ENCODE data around the gene ADORA2B.

ADORA2B gene

GRCh38 chr17:15999141-15999973, 54.4 kb downstream of the ADORA2B start, which contains the start of the genes TTC19 and ZSWIM7 (continued):
- TF ChIP-seq ZNF626 (tag by site-specific recombination; IDR thresholded peaks at IDR 0.05) (0 out of 2 replicates have a peak, but pooled peaks have one; percentile 29), ZNF549 (tag by site-specific recombination; IDR thresholded peaks at IDR 0.05) (no peak), ZSCAN5A (tag by site-specific recombination; IDR thresholded peaks at IDR 0.05) (peak; percentile 91), BCL11B (tag by site-specific recombination; IDR thresholded peaks at IDR 0.05; ENCODE audit: low read depth) (peak; percentile 80; the same call in 1 of the 2 replicates), ZNF654 (tag by site-specific recombination; IDR thresholded peaks at IDR 0.05; ENCODE audit: low read depth) (no peak), ZNF501 (tag by site-specific recombination; IDR thresholded peaks at IDR 0.05) (peak; percentile 90), ZNF645 (tag by site-specific recombination; IDR thresholded peaks at IDR 0.05) (no peak), ZNF544 (tag by site-specific recombination; IDR thresholded peaks at IDR 0.05) (no peak), ZNF391 (tag by site-specific recombination; IDR thresholded peaks at IDR 0.05; ENCODE audit: borderline replicate concordance, low read depth) (peak; percentile 86; the same call in 1 of the 2 replicates), ZNF121 (tag by site-specific recombination; IDR thresholded peaks at IDR 0.05) (no peak), ZNF664 (tag by site-specific recombination; IDR thresholded peaks at IDR 0.05) (0 out of 2 replicates have a peak, but pooled peaks have one; percentile 1), ZNF10 (tag by site-specific recombination; IDR thresholded peaks at IDR 0.05) (peak; percentile 41; the same call in 1 of the 2 replicates), ZNF37A (tag by site-specific recombination; IDR thresholded peaks at IDR 0.05) (no peak), ZNF292 (tag by site-specific recombination; IDR thresholded peaks at IDR 0.05; ENCODE audit: borderline replicate concordance, low read depth) (no peak), KLF17 (tag by site-specific recombination; IDR thresholded peaks at IDR 0.05) (peak; percentile 98), ZNF394 (tag by site-specific recombination; IDR thresholded peaks at IDR 0.05; ENCODE audit: borderline replicate concordance) (peak; percentile 81; the same call in 1 of the 2 replicates), ZNF302 (tag by site-specific recombination; IDR thresholded peaks at IDR 0.05; ENCODE audit: low read depth) (no peak), ZNF214 (tag by site-specific recombination; IDR thresholded peaks at IDR 0.05; ENCODE audit: borderline replicate concordance) (no peak), HIC1 (tag by site-specific recombination; IDR thresholded peaks at IDR 0.05) (peak; percentile 97), ZNF571 (tag by site-specific recombination; IDR thresholded peaks at IDR 0.05) (no peak), ZNF518A (tag by site-specific recombination; conservative IDR thresholded peaks at IDR 0.05; ENCODE audit: low read depth) (no peak; the same call in 1 of the 2 replicates), ZNF449 (tag by site-specific recombination; IDR thresholded peaks at IDR 0.05) (no peak), ZNF350 (tag by site-specific recombination; IDR thresholded peaks at IDR 0.05) (no peak), ZNF677 (tag by site-specific recombination; IDR thresholded peaks at IDR 0.05) (peak; percentile 63; the same call in 1 of the 2 replicates), ZNF837 (tag by site-specific recombination; IDR thresholded peaks at IDR 0.05) (no peak)

All from HEK293 (cell line).